C4-2B (cell line): Measurements from ENCODE around the gene APBA3.

Experiments used
- H3K27ac ChIP-seq: fragments of 450-650 bp; 2 replicates; pipeline ENCODE4 v1.5.1; 2017
- ZFX ChIP-seq: fragments of 450-650 bp; IDR thresholded peaks from 2 replicates; pipeline ENCODE4 v1.6.1; 2017
- TF ChIP-seq, protein P1 (sequence below): fragments of 450-650 bp; conservative IDR thresholded peaks from 2 replicates; pipeline ENCODE4 v1.5.1; 2017; ENCODE audit warnings: mild to moderate bottlenecking

Gene APBA3

DNA sequence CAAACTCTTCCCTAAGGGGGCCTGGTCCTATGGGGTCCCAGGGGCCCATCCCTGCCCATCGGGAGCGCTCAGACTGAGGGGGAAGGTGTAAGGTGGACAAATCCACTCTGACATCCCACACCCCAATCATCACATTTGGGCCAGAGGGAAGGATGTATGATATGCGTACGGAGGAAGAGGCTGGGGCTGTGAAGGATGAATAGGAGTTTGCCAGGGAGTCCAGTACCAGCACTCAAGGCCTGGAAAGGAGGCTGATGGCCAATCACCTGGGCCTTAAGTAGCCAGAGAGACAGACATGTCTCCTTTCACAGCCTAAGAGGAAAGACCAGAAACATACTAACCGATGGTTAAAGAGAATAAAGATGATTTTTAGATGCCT lies 38.4 kb downstream of the APBA3 start:
- H3K27ac ChIP-seq, result no peak overlapping the region
- TF ChIP-seq, protein P1, sequence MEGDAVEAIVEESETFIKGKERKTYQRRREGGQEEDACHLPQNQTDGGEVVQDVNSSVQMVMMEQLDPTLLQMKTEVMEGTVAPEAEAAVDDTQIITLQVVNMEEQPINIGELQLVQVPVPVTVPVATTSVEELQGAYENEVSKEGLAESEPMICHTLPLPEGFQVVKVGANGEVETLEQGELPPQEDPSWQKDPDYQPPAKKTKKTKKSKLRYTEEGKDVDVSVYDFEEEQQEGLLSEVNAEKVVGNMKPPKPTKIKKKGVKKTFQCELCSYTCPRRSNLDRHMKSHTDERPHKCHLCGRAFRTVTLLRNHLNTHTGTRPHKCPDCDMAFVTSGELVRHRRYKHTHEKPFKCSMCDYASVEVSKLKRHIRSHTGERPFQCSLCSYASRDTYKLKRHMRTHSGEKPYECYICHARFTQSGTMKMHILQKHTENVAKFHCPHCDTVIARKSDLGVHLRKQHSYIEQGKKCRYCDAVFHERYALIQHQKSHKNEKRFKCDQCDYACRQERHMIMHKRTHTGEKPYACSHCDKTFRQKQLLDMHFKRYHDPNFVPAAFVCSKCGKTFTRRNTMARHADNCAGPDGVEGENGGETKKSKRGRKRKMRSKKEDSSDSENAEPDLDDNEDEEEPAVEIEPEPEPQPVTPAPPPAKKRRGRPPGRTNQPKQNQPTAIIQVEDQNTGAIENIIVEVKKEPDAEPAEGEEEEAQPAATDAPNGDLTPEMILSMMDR, result no peak
- no peak for TF ChIP-seq ZFX

DNA sequence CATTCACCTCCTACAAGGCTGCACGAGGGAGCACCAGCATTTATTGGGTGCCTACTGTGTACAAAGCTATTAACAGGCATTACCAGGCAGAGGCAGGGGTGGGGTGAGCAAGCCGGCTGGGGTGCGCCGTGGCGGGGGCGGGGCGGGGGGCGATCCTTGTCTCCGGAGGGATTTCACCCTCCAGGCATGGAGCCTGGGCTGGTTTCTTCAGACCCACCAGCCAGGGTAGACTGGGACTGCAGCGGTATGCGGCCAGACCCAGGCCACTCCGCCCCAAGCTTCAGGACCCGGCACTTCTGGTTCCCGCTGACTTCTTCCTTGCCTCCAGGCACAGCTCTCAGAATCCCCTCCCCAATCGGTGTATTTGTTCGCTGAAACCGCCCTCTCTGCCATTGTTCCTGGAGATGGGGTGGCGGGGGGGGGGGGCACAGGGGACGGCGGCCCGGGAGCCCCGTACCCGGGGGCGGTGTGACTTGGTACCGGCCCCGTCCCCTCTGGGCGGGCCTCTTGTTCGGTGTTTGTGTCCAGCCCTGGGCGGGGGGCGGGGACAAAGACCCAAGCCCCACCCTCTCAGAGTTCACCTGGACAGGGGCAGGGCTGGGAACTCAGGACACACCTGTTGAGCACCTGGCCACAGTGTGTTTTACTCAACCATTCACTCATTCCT lies 38.9 kb downstream of the APBA3 start:
- no peak overlapping the region; the same call in 1 of the 2 replicates for H3K27ac ChIP-seq
- TF ChIP-seq ZFX, result no peak
- TF ChIP-seq, protein P1, result no peak

DNA sequence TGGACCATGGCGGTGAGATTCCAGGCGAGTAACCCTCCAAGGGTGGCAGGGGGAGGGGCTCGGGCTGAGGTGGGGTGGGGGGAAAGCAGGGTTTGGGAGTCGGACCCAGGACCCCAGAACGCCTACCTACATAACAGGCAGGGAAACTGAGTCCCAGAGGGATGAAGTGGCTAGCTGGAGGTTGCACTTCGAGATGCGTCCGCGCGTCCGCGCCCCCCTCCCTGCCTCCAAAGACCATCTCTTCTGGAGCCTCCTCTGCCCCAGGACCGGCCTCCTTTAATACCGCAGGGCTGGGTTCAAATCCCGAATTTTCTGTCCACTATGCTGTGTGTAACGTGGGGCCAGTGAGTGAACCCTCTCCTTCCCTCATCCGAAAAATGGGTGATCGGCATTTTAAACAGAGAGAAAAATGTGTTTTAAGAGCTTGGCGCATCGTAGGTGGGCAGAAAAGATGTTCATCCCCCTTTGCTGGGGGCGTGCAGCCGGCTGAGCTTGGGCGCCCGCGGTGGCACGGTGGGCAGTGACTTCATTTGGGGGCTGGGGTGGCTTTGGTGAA lies 39.5 kb downstream of the APBA3 start:
- TF ChIP-seq, protein P1, result no peak
- TF ChIP-seq ZFX, result no peak
- H3K27ac ChIP-seq, result peak overlapping the region; percentile 35; the same call in 1 of the 2 replicates

DNA sequence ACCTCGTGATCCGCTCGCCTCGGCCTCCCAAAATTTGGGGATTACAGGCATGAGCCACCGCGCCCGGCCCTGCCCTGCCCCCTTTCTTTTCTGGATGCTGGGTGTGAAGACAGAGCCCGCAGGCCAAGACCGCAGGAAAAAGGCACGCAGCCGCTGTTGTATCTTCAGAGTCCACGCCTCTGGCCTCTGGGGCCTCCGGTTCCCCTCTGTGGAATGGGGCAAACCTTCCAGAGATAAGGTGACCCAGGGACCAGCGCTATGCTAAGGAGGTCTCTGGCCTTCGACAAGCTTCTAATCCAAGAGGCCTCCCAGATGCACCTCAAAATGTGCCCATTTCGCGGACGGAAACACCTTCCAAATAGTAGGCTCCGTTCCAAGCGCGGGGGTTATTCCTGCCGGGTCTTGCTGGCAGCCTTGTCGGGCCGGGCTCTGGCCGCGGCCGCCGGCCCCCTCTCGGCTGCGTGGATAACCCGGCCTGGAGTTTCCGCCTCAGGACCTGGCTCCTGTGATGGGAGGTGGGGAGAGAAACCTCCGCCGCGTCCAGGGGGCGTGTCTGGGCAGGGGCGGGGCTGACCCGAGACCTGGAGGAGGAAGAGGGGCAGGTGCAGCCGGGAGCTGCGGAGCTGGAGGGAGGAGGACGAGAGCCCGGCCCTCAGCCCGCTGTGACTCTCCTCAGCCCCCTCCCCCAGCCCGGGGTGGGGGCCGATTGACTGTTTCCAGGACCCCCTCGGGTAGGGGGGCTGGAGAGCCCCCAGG lies 40.2 kb downstream of the APBA3 start:
- TF ChIP-seq ZFX, result no peak
- TF ChIP-seq, protein P1, result no peak
- H3K27ac ChIP-seq, result peak overlapping the region; percentile 35; the same call in 1 of the 2 replicates

DNA sequence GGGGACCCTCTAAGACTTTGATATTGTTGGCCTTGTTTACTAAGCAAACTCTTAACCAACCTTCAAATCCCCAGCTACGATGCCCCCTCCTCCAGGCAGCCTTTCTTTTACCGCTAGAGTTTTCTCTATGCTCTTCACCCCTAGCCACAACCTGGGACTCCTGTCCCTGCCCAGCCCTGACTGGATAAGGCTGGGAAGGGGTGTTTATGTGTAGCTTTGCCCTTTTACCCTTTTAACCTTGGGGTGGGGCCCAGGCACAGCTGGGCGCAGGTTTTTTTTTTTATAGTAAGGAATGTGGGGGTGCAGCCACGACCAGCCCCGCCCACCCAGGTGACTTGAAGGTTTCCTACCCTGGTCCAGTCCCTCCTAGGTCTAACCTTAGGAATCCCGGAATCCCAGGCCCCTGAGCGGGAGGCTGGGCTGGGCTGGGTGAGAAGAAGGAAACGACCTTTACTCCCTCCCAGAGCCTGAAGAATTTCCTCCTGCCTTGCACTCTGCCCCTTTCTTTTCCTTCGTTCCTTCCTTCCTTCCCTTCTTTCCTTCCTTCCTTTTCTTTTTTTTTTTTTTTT lies 41.1 kb downstream of the APBA3 start:
- no peak for TF ChIP-seq ZFX
- TF ChIP-seq, protein P1, result no peak
- H3K27ac ChIP-seq, result no peak overlapping the region; the same call in 1 of the 2 replicates

DNA sequence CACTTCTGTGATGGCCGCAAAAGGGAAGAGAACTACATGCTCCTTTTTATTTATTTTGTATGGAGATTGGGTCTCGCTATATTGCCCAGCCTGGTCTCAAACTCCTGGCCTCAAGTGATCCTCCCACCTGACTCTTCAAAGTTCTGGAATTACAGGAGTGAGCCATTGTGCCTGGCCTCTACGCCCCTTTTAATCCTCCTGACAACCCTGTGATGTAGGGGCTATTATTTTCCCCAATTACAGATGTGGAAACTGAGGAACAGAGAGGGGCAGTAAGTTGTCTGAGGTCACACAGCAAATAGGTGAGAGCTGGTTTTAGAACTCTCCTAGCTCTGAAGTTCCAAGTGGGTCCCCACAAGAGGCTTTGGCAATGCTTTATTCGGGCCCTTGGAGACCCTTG lies 41.6 kb downstream of the APBA3 start:
- TF ChIP-seq, protein P1, result no peak
- no peak for TF ChIP-seq ZFX
- H3K27ac ChIP-seq, result no peak overlapping the region
